ENCODE measurements around the gene HK2. TPM values are rescaled to one million over a fixed set of nuclear protein-coding genes. Genes with fewer than 3 reads are reported as not detected.

HK2 gene
- total and polyA plus RNA-seq, 2 donors (not counting 3 experiments of a cell fraction or from before 2014, with no cell fraction given) = 3.4 to 13.0 TPM

DNA sequence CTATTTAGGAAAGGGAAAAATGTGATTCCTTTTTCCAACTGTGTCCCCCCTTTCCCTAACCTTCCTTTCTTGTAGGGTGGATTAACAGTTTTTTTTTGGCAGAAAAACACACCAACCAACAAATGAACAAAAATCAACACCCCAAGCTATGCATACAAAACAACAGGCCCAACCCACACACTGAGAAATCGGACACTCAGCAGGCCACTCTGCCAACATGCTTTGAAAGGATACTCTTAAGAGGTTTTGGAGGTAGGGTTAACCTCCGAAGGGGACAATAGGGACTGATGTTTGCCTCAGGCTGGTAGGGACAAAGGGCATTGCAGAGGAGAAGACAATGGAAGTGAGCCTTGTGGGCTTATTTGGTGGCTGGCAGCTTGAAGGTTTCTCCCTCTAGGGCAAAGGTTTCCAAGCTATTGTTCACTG is 91.4 kb downstream of the HK2 start:
- no peak for TF ChIP-seq JUN (IDR thresholded peaks at IDR 0.05; ENCODE audit: borderline replicate concordance, insufficient read depth, insufficient read length, low read depth)
- no peak for TF ChIP-seq GATA2 (IDR thresholded peaks at IDR 0.05; ENCODE audit: insufficient read depth, insufficient read length, low read depth, low read length)
- no peak for TF ChIP-seq POLR2AphosphoS5 (IDR thresholded peaks at IDR 0.05; ENCODE audit: insufficient read depth, low read depth, low read length)
- TF ChIP-seq, protein P1, sequence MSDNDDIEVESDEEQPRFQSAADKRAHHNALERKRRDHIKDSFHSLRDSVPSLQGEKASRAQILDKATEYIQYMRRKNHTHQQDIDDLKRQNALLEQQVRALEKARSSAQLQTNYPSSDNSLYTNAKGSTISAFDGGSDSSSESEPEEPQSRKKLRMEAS (IDR thresholded peaks at IDR 0.05; ENCODE audit: insufficient read depth, insufficient read length) = no peak
- no peak for TF ChIP-seq FOS (IDR thresholded peaks at IDR 0.05; ENCODE audit: borderline replicate concordance, insufficient read depth, low read length)
- TF ChIP-seq POLR2A (IDR thresholded peaks at IDR 0.05; ENCODE audit: low read depth, low read length) = no peak
- TF ChIP-seq MYC (IDR thresholded peaks at IDR 0.05; ENCODE audit: low read depth, low read length) = no peak
- TF ChIP-seq EZH2 (IDR thresholded peaks at IDR 0.05; ENCODE audit: borderline replicate concordance, low read depth, low read length, severe bottlenecking) = no peak
- TF ChIP-seq, protein P2, sequence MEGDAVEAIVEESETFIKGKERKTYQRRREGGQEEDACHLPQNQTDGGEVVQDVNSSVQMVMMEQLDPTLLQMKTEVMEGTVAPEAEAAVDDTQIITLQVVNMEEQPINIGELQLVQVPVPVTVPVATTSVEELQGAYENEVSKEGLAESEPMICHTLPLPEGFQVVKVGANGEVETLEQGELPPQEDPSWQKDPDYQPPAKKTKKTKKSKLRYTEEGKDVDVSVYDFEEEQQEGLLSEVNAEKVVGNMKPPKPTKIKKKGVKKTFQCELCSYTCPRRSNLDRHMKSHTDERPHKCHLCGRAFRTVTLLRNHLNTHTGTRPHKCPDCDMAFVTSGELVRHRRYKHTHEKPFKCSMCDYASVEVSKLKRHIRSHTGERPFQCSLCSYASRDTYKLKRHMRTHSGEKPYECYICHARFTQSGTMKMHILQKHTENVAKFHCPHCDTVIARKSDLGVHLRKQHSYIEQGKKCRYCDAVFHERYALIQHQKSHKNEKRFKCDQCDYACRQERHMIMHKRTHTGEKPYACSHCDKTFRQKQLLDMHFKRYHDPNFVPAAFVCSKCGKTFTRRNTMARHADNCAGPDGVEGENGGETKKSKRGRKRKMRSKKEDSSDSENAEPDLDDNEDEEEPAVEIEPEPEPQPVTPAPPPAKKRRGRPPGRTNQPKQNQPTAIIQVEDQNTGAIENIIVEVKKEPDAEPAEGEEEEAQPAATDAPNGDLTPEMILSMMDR (IDR thresholded peaks at IDR 0.05; ENCODE audit: extremely low read depth in 1 of 2, insufficient read depth in 1 of 2, low read depth in 1 of 2, low read length in 2 of 2) = no peak
- H3K4me2 ChIP-seq (ENCODE audit: insufficient read depth, low read length) = no peak overlapping the region
- H3K9me1 ChIP-seq (replicated peaks; ENCODE audit: control insufficient read depth, extremely low read depth, insufficient read depth, low read length) = no peaks in the 10 kb centered on the region
- DNase-seq (ENCODE audit: low read depth, low spot score) (no peak), FAIRE-seq (no peak)
- no peak overlapping the region for H3K4me3 ChIP-seq (replicated peaks in 1 of 3; ENCODE audit: insufficient read depth in 1 of 3, low read depth in 1 of 3, low read length in 3 of 3)
- no peaks in the 10 kb centered on the region for H3K27me3 ChIP-seq (ENCODE audit: control insufficient read depth in 2 of 2, insufficient read depth in 2 of 2, low read length in 2 of 2)
- H2AFZ ChIP-seq (ENCODE audit: low read depth, low read length) = no peak overlapping the region
- H3K36me3 ChIP-seq (ENCODE audit: control insufficient read depth in 2 of 2, extremely low read depth in 1 of 2, insufficient read depth in 2 of 2, low read length in 2 of 2) = no peaks in the 10 kb centered on the region
- POLR2A ChIA-PET = no interaction called here
- no peaks in the 10 kb centered on the region for H3K79me2 ChIP-seq (ENCODE audit: control insufficient read depth, insufficient read depth, low read length)
- H4K20me1 ChIP-seq (replicated peaks; ENCODE audit: control insufficient read depth, extremely low read depth, insufficient read depth, low read length) = no peaks in the 10 kb centered on the region
- H3K9ac ChIP-seq (replicated peaks; ENCODE audit: extremely low read depth, insufficient read depth, low read length) = no peak overlapping the region
- intact Hi-C loops (cut with micrococcal nuclease) (no loop called here), dilution Hi-C loops (cut with MboI; ENCODE audit: extremely low pct_ligation_motif_present, low sequenced_read_pairs) (no loop called here)
- no peaks in the 10 kb centered on the region for H3K4me1 ChIP-seq (ENCODE audit: control insufficient read depth, extremely low read depth, insufficient read depth, low read length)
- H3K9me3 ChIP-seq (replicated peaks; ENCODE audit: control insufficient read depth, insufficient read depth, low read length) = no peaks in the 10 kb centered on the region
- BruUV-seq (replicated peaks) = no TSS peak
- CTCF ChIA-PET = interaction anchor here (1.6 kb wide), 1 partner anchor 9 kb away, joined by 4 read pairs; no protein-coding TSS in a partner anchor
- no peak overlapping the region for H3K27ac ChIP-seq (ENCODE audit: insufficient read depth, low read depth, low read length)
